Pancreas (tissue), 10 donors: ENCODE measurements around the gene ASB3. TPM values are rescaled to one million over a fixed set of nuclear protein-coding genes. Genes with fewer than 3 reads are reported as not detected.

Experiments
- ATAC-seq, 4 donors: fragments of 200-7000 bp; cut with Tn5 transposase; one replicate each; pipeline versions ENCODE4 v1.8.0 to v1.9.1; 2020; ENCODE audit warnings: mild to moderate bottlenecking in 4 of 4, moderate library complexity in 4 of 4
- DNase-seq, 6 donors: peaks; one replicate each; pipeline ENCODE4 v3.0.0-alpha.2; 2020
- FAIRE-seq: peaks from 2 replicates; lab custom pipeline; 2012; peaks lifted over from hg19 to GRCh38; lab: Jason Lieb, UNC
- H3K27ac ChIP-seq, 4 donors: fragments of 200-600 bp; sonication (generic); 1 replicate in 3 of 4; 2 replicates in 1 of 4; pipeline versions ENCODE4 v1.5.0 to v1.8.0; 2020
- H3K27me3 ChIP-seq, 4 donors: fragments of 200-600 bp; one replicate each; pipeline ENCODE4 v1.8.0; 2021
- H3K36me3 ChIP-seq, 3 donors: fragments of 200-600 bp; sonication (generic) in 1 of 3; one replicate each; pipeline versions ENCODE4 v1.5.0 to v1.8.0; 2020 to 2021
- H3K4me1 ChIP-seq, 3 donors: fragments of 200-600 bp; one replicate each; pipeline ENCODE4 v1.8.0; 2021
- H3K4me3 ChIP-seq, 4 donors: fragments of 200-600 bp; sonication (generic) in 2 of 4; one replicate each; pipeline versions ENCODE4 v1.5.0 to v1.8.0; 2020 to 2021
- H3K9me3 ChIP-seq, 4 donors: fragments of 200-600 bp; one replicate each; pipeline ENCODE4 v1.8.0; 2021
- WGBS, 2 donors: extraction: QIAGEN DNeasy Blood & Tissue Kit; methylation state at CpG; one replicate each; pipeline ENCODE4 v1.1.7; 2013; 5-methylcytosine and 5-hydroxymethylcytosine counted together
- intact Hi-C, 3 donors: fragments of 100-400 bp; cut with DNase I; formaldehyde crosslinking; loops; one replicate each; pipeline versions ENCODE4 v1.11.1 to v1.14.2; 2022
- polyA plus RNA-seq, 2 donors: library from polyadenylated mRNA; stranded (reverse); fragments of 200-250 nt; gene quantifications; one replicate each; pipeline ENCODE4 v1.2.3, GENCODE V29; 2013
- total RNA-seq, 6 donors: library from RNA; stranded (reverse); fragmentation: NEBNext Ultra II Directional in 4 of 6; extraction: Animal tissue kit (Norgen Biotek cat#: 25700) in 4 of 6; gene quantifications; one replicate each; pipeline versions ENCODE4 v1.2.1 to v1.2.4, GENCODE V29; 2021 to 2023
- TF ChIP-seq, protein P1 (sequence below), 4 donors: fragments of 200-600 bp; sonication (generic) in 3 of 4; IDR thresholded peaks; one replicate each; pipeline versions ENCODE4 v1.5.0 to v1.8.0; 2021; ENCODE audit warnings: antibody characterized with exemption in 4 of 4
- donor health status: healthy with polysubstance abuse.
- donor health status: DM: no; HTN: no; CAD: no; lungs with moderate emphysema.
- donor health status: DM: no; HTN: no; CAD: no.
- donor health status: control.
- donor health status: control.
- donor health status: Bipolar disorder and iron deficiency.
- donor health status: DM: yes; HTN: yes; CAD: no.
- donor health status: DM: no; HTN: no; CAD: no.
- donor health status: DM: no; HTN: no; CAD: no.
- donor health status: DM: yes; HTN: yes; CAD: no.

The ASB3 gene
- total and polyA plus RNA-seq, 8 donors = 4.3 to 10.1 (median 7.2) TPM

- Histone ChIP-seq H3K9me3 (no peaks in the 10 kb centered on the region), H3K27me3 (no peaks in the 10 kb centered on the region), H3K27ac (no peak overlapping the region), H3K36me3 (no peaks in the 10 kb centered on the region), H3K4me1 (peaks cover 0 to 9% (median under 1%) of the 10 kb centered on the region in 3 donors), H3K4me3 (no peak overlapping the region)
- TF ChIP-seq, protein P1, sequence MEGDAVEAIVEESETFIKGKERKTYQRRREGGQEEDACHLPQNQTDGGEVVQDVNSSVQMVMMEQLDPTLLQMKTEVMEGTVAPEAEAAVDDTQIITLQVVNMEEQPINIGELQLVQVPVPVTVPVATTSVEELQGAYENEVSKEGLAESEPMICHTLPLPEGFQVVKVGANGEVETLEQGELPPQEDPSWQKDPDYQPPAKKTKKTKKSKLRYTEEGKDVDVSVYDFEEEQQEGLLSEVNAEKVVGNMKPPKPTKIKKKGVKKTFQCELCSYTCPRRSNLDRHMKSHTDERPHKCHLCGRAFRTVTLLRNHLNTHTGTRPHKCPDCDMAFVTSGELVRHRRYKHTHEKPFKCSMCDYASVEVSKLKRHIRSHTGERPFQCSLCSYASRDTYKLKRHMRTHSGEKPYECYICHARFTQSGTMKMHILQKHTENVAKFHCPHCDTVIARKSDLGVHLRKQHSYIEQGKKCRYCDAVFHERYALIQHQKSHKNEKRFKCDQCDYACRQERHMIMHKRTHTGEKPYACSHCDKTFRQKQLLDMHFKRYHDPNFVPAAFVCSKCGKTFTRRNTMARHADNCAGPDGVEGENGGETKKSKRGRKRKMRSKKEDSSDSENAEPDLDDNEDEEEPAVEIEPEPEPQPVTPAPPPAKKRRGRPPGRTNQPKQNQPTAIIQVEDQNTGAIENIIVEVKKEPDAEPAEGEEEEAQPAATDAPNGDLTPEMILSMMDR (IDR thresholded peaks at IDR 0.05) = no peak
- WGBS, 2 donors = 92 to 95% methylated on average over 4 of the region's 4 CpGs
- no peak for FAIRE-seq
- intact Hi-C loops = no loop called here
- DNase-seq = no peak
- no peak for ATAC-seq
Measured at GRCh38 chr2:53780056-53780455, 6.7 kb downstream of the ASB3 start.

- no peak overlapping the region for H3K4me3 ChIP-seq
Measured at GRCh38 chr2:53778536-53779162, 8.1 kb downstream of the ASB3 start.

GRCh38 chr2:53777134-53777533 is 9.6 kb downstream of the ASB3 start:
- Histone ChIP-seq H3K9me3 (no peaks in the 10 kb centered on the region), H3K36me3 (no peaks in the 10 kb centered on the region), H3K27me3 (no peaks in the 10 kb centered on the region), H3K4me3 (no peak overlapping the region), H3K4me1 (no peaks in the 10 kb centered on the region), H3K27ac (no peak overlapping the region)
- FAIRE-seq = no peak
- DNase-seq = no peak
- intact Hi-C loops = no loop called here
- ATAC-seq = no peak
- WGBS, 2 donors = 63 to 72% methylated on average over 1 of the region's 1 CpG
- TF ChIP-seq, protein P1 (IDR thresholded peaks at IDR 0.05) = no peak

More at GRCh38 chr2:53778536-53779162, 8.1 kb downstream of the ASB3 start:
- intact Hi-C loops = no loop called here
- Histone ChIP-seq H3K36me3 (no peaks in the 10 kb centered on the region), H3K27me3 (no peaks in the 10 kb centered on the region), H3K27ac (no peak overlapping the region), H3K4me1 (peaks cover 0 to 5% (median 0%) of the 10 kb centered on the region in 3 donors), H3K9me3 (no peaks in the 10 kb centered on the region)
- no peak for ATAC-seq
- TF ChIP-seq, protein P1 (IDR thresholded peaks at IDR 0.05) = no peak
- 73 to 74% methylated on average over 5 of the region's 5 CpGs for WGBS, 2 donors
- DNase-seq = no peak
- no peak for FAIRE-seq

- TF ChIP-seq, protein P1 (IDR thresholded peaks at IDR 0.05) = no peak
- WGBS, 2 donors = 59 to 71% methylated on average over 4 of the region's 4 CpGs
- no peak overlapping the region for H3K27ac ChIP-seq
- H3K9me3 ChIP-seq = no peaks in the 10 kb centered on the region
- intact Hi-C loops = no loop called here
- peaks cover 0 to 8% (median 4%) of the 10 kb centered on the region in 3 donors for H3K4me1 ChIP-seq
- no peaks in the 10 kb centered on the region for H3K36me3 ChIP-seq
- no peak for FAIRE-seq
- no peak for DNase-seq
- H3K4me3 ChIP-seq = no peak overlapping the region
- ATAC-seq = no peak
- no peaks in the 10 kb centered on the region for H3K27me3 ChIP-seq
Measured at GRCh38 chr2:53770264-53770663, 16.5 kb downstream of the ASB3 start.

GRCh38 chr2:53769318-53769945 is 17.3 kb downstream of the ASB3 start:
- H3K27me3 ChIP-seq = no peaks in the 10 kb centered on the region
- intact Hi-C loops = no loop called here
- WGBS, 2 donors = 90 to 94% methylated on average over 15 of the region's 15 CpGs
- no peaks in the 10 kb centered on the region for H3K9me3 ChIP-seq
- FAIRE-seq = no peak
- peaks cover 0 to 8% (median 4%) of the 10 kb centered on the region in 3 donors for H3K4me1 ChIP-seq
- no peak for ATAC-seq
- H3K36me3 ChIP-seq = no peaks in the 10 kb centered on the region
- H3K27ac ChIP-seq = no peak overlapping the region
- DNase-seq = no peak
- TF ChIP-seq, protein P1 (IDR thresholded peaks at IDR 0.05) = no peak
- no peak overlapping the region for H3K4me3 ChIP-seq
